GM18873 (cell line): ENCODE data around the gene ZNF883.
"Not testable (repeated sequence)": the region's sequence is repeated elsewhere in the genome, so short reads cannot be mapped to it uniquely, and the experiment has no call there.

Experiments used
- ATAC-seq: cut with Tn5 transposase; IDR thresholded peaks from one replicate; pipeline ENCODE4 v1.9.1; 2021; ENCODE audit warnings: mild to moderate bottlenecking, moderate library complexity, moderate number of reproducible peaks; ENCODE audit not compliant: unreplicated experiment, low FRiP score

ZNF883 gene

GRCh38 chr9:113011911-113012381 lies at the start of gene ZNF883:
Gene ZNF883 (minus strand): TSS chr9:113012192.
- ATAC-seq, result no peak

GRCh38 chr9:113061072-113061850 lies 49.3 kb upstream of the ZNF883 start:
- ATAC-seq, result not testable (repeated sequence)

GRCh38 chr9:113059581-113060284 lies 47.7 kb upstream of the ZNF883 start:
- not testable (repeated sequence) for ATAC-seq

- ATAC-seq, result no peak
These were observed 45.2 kb upstream of the ZNF883 start for GRCh38 chr9:113057193-113057592.

- ATAC-seq, result peak; percentile 86
These were observed 44.5 kb upstream of the ZNF883 start, which contains the start of gene ZFP37 for GRCh38 chr9:113056191-113057106. Gene ZFP37 (minus strand): TSS chr9:113056724. CDS start chr9:113056688, 36 bp downstream.

GRCh38 chr9:113042884-113043657 lies 31.1 kb upstream of the ZNF883 start:
- no peak for ATAC-seq

DNA sequence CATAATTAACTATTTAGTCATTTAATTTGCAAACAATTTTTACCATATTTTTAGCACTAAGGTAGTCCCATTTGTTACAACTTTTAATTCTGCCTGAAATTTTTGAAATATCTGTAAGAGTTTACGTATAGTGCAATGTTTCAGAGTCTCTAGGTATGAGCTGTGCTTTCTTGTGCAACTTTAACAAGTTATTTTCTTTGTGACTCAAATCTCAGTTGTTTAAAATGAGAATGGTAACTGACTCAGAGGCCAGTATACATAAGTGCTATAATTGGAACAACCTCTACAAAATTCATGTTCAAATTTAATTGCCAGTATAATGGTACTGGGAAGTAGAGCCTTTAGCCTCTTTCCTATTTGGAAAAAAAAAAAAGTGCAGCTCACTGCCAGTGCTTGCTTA lies 14.2 kb upstream of the ZNF883 start:
- ATAC-seq, result no peak

- ATAC-seq, result no peak
These were observed 6.3 kb upstream of the ZNF883 start for GRCh38 chr9:113018247-113018646.

DNA sequence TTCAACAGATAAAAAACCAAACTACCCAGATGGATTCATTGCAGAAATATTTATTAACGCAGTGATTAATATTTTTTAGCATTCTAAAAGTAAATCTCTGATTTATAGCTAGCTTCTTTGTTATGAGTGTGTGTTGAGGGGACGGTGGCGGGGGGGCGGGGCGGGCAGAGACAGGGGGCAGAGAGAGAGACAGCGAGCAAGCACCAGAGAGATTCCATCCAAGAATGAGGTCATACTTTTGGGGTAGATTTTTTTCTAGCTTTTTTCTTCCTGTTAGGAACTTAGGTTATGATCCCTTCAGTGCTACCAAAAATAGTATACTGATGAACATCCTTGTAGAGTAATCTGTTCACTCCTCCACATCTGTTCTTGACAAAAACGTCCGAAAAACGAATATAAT lies 500 bp upstream of the ZNF883 start:
- ATAC-seq, result no peak

GRCh38 chr9:113005777-113006176 lies 6.2 kb downstream of the ZNF883 start:
- ATAC-seq, result no peak

DNA sequence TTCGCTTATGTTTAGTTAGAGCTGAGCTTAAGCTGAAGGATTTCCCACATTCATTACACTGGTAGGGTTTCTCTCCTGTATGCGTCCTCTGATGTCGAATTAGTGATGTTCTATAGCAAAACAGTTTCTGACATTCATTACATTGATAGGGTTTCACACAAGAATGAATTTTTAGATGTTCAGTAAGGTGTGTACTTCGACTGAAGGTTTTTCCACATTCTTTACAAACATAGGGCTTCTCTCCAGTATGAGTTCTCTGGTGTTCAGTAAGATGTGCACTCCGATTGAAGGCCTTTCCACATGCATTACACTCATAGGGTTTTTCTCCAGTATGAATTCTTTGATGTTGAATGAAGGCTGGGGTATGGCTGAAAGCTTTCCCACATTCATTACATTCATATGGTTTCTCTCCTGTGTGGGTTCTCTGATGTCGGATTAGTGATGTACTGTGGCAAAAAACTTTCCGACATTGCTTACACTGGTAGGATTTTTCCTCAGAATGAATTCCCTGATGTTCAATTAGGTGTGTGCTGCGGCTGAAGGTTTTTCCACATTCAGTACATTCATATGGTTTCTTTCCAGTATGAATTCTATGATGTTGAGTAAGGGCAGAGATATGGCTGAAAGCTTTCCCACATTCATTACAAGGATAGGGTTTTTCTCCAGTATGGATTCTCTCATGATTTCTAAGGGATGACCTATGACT lies 14.6 kb downstream of the ZNF883 start:
- ATAC-seq, result no peak

- no peak for ATAC-seq
These were observed 40.6 kb downstream of the ZNF883 start for GRCh38 chr9:112971415-112971814.

- ATAC-seq, result no peak
These were observed 41.1 kb downstream of the ZNF883 start for GRCh38 chr9:112970939-112971338.

DNA sequence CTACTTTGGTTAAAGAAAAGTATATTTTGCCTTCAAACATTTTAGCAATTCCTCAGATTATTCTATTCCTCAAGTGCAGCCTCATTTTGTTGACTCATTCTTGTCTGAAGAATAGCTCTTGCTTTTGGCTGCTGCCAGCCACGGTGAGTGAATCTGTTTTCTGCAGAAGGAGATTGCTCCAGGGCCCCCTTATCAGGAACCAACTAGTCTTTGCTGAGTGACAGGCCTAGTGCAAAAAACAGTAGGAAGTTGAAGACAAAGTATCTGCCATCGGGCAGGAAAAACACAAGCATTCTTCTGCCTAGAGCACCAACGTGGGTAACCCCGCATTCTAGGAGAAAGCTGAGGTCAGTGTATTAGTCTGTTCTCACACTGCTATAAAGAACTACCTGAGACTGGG lies 42.3 kb downstream of the ZNF883 start:
- ATAC-seq, result no peak

DNA sequence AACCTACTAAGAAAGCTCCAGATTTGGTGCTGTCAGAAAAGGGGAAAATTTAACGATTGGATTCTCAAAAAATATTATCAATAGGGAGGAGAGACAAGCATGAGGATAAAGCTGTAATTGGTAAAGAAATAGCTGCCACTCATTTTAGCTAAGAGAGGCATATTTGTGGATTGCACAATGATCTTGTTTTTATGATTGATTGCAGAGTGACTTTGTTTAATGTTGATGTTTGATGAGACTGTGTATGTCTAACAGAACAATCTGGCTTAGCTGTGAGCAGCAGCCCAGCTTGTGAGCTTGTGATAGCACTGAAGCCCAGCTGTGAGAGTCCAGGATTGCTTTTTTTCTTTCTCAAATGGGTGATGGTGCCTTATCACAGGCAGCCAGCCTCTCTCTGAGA lies 56.4 kb downstream of the ZNF883 start:
- no peak for ATAC-seq

GRCh38 chr9:112945620-112946208 lies 66.3 kb downstream of the ZNF883 start:
- ATAC-seq, result no peak

DNA sequence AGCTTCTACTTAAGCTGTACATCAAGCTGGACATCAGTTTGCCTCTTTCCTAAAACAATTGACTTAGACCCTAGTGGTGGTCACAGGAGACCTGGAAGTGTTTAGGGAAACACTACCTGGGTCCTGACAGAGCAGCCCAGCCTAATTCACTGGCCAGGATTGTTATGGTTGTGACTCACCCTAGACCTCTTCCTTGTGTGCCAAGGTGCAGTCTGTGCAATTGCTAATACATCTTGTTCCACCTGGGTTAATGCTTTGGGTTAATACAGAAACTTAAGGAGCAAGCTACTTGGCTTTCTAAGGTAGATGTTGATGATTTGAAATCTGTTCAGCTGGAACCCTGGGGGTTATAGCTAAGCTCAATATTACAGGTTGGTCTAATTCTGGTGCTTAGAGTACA lies 72.6 kb downstream of the ZNF883 start:
- no peak for ATAC-seq

GRCh38 chr9:112933696-112934095 lies 78.3 kb downstream of the ZNF883 start:
- no peak for ATAC-seq
